Measurements from ENCODE around the gene CCDC90B.
"Not testable (repeated sequence)": the region's sequence is repeated elsewhere in the genome, so short reads cannot be mapped to it uniquely, and the experiment has no call there.

The CCDC90B gene, protein sequence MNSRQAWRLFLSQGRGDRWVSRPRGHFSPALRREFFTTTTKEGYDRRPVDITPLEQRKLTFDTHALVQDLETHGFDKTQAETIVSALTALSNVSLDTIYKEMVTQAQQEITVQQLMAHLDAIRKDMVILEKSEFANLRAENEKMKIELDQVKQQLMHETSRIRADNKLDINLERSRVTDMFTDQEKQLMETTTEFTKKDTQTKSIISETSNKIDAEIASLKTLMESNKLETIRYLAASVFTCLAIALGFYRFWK

DNA sequence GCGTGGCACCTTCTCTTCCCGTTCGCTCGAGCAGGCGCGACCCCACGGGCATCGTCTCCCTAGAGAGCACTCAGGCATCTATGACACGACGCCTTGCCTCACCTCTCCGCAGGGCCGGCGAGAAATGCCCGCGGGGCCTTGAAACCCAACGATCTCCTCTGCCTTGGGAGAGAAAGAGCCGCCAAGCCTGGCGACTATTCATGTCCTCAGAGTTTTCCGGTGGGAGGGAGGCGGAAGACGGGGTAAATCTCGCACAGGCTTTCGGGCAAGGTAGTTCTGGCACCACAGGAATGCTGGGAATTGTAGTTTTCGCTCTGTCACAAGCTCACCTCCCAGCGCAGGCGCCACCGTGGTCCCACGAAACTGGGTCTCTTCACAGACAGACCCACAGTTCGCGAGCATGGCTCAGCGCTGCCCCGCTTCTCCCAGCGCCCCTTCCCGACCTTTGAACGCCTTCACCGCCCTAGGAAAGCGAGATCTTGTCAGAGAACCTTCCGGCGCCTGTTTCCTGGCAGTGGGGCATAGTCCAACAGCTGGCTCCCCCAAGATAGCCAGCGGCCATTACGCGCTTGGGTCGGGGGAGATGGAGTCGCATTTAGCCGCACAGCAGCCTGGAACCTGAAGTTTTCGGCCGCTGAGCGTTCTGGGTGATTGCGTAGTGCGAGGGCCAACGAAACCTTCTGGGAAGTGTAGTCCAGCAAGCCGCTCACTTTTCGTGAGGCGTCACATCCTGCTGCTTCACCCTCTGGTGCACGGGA is at the start of gene CCDC90B:
Gene CCDC90B (minus strand): TSS at position 597 of the 758 bp plus-strand sequence. CDS start 395 bp downstream, at position 202.
- peak; percentile 95 for DNase-seq

DNA sequence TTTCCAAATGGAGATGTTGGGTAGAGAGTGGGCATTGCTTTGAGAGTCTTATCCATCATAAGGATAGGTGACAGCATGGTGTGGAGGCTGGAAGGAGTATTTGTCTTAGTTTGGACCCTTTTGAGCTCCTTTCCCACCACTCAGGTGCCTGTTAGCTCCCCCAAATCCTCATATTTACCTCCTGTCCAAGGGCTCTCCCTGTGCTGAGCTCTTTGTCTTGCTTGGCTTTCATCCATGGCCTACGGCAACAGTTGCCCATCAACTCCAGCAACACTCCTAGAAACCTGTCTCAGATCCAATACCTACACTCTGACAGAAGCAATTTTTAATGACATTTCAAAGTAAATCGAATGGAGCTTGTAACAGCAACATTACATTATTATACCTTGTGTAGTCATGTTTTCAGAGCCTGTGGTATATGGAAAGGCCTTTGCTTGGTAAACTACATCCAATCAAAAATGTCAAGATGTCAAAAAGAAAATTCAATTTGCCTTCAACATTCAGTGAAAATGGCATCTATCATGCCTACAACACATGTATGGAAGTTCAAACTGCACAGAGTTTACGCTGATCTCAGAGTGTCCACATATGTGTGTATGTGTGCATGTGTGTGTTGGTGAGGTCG is 49.4 kb upstream of the CCDC90B start:
- DNase-seq: no peak

DNA sequence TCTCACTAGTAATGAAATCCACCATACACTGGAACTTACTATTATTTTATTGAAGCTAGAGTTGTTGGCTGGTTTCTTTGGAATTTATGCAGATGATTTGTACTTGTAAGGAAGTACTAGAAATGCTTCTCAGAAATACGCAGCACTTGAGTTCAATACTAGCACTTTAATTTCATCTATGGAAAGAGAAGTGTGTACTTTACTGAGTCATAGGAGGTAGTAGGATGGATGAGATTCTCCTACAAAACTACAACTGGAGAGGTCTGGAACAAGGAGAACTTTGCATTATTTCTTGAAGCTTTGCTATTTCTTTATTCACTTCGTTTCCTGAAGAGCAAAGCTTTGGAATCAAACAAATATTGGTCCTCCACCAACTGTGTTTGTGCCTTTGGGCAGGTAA is 44.1 kb upstream of the CCDC90B start:
- DNase-seq: no peak

- no peak for DNase-seq
Observed at GRCh38 chr11:83326326-83326725, 40.2 kb upstream of the CCDC90B start.

DNA sequence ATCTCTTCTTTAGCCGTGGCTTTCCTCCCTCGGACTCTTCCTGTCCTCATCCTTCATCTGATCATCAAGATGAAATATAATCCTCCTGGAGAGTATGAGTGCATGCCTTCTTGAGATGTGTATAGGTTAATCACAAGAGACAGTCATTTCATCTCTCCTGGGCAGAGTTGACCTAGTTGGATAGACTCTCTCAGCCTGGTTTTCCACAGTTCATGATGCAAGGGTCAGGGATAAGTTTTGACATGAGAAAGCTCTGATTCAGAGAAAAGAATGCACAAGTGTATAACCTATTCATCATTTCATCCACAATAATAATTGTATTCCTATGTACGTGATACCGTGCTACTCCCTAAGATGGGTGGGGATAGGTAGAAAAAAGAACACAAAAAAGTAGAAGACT is 33.2 kb upstream of the CCDC90B start:
- no peak for DNase-seq

GRCh38 chr11:83318931-83319330 is 32.8 kb upstream of the CCDC90B start:
- DNase-seq: no peak

- no peak for DNase-seq
Observed at GRCh38 chr11:83317757-83318690, 31.9 kb upstream of the CCDC90B start.

GRCh38 chr11:83316897-83317268 is 30.7 kb upstream of the CCDC90B start:
- DNase-seq: not testable (repeated sequence)

DNA sequence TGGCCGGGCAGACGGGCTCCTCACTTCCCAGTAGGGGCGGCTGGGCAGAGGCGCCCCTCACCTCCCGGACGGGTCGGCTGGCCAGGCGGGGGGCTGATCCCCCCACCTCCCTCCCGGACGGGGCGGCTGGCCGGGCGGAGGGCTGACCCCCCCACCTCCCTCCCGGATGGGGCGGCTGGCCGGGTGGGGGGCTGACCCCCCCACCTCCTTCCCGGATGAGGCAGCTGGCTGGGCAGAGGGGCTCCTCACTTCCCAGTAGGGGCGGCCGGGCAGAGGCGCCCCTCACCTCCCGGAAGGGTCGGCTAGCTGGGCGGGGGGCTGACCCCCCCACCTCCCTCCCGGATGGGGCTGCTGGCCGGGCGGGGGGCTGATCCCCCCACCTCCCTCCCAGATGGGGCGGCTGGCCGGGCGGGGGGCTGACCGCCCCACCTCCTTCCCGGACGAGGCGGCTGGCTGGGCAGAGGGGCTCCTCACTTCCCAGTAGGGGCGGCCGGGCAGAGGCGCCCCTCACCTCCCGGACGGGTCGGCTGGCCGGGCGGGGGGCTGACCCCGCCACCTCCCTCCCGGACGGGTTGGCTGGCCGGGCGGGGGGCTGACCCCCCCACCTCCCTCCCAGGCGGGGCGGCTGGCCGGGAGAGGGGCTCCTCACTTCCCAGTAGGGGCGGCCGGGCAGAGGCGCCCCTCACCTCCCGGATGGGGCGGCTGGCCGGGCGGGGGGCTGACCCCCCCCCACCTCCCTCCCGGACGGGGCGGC is 30.2 kb upstream of the CCDC90B start:
- DNase-seq: not testable (repeated sequence)

GRCh38 chr11:83312430-83312829 is 26.3 kb upstream of the CCDC90B start:
- no peak for DNase-seq

- DNase-seq: no peak
Observed at GRCh38 chr11:83311701-83312100, 25.5 kb upstream of the CCDC90B start.

- DNase-seq: no peak
Observed at GRCh38 chr11:83310718-83311117, 24.6 kb upstream of the CCDC90B start.

DNA sequence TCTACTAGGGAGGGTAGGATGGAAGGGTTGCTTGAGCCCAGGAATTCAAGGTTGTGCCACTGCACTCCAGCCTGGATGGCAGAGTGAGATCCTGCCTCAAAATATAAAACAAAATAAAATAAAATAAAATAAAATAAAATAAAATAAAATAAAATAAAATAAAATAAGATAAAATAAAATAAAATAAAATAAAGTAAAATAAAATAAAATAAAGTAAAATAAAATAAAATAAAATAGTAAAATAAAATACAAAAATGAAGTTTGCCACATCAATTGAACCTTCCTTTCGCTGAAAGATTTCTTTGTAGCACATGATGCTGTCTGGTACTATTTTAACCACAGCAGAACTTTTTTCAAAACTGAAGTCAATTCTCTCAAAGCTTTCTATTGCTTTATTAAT is 22.4 kb upstream of the CCDC90B start:
- not testable (repeated sequence) for DNase-seq

DNA sequence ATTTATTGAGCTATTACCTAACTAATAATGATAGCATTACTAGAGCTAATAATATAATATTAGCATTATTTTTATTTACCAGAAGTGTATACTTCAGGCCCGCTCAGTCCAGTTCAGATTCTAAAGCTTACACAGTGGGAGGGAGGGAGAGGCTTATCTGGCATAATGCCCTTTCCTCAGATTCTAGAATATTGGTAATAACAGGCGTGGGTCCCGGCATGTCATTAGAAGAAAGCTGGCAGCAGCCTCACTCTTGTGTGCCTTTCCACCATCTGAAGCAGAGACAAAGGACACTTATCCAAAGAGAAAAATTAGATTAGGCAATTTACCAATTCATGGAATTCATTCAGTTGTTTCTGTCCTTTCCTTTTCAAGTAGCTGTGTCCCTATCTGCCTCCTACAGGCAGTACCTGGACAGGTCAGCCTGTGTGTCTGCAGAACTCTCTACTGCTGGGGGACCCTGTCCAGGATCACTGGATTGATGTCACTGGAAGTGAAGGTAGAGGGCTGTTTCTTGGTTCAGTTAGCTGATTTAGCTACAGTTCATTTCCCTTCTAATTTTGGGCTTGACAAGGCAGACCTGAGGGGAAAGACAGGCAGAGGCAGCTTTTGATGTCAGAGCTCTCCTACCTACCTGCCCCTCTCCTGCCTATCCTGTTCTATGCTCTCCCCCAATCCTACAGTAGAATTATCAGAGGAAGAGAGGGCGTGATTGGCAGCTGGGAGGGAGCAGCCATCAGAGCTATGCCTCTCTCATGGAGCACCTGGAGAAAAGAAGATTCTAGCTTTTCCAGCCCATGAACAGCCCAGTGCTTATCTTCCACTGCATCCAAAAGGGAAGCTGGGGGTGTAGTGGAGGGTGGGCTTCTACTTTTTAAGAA is 20.3 kb upstream of the CCDC90B start:
- DNase-seq: no peak

DNA sequence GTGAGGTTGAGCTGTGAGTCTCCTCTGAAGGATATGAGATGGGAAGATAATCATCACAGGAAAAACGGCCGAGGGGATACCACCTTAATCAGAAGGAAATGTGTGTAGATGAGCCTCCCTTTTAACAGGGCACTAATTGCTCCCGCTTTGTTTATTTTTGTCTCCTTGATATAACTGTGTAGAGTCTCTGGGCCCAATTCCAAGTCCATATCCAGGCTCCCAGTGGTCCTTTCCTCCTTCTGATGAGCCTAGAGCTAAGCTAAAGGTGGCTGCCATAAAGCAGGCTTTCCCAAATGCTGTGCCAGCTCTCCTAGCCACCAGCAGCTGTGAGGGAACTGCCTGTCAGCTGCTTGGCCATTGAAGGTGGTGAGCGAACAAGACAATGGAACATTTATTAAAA is 17.1 kb upstream of the CCDC90B start:
- no peak for DNase-seq

DNA sequence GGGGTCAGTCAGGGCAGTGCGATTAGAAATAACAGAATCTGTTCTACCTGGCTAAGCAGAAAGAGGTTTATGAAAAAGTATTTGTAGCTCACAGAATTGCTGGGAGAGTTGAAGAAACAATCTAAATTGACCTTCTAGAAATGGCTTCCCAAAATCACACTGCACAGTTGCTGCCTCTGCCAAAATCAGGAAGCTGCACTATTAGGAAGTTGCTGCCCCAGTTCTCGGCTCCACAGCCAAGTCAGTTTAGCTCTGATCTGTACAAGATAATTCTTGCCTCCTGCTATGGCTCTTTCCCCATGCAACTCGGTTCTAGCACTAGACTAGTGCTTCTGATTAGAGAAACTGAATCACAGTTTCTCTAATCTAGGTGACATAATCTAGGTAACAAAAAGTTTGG is 16.0 kb upstream of the CCDC90B start:
- DNase-seq: no peak

- no peak for DNase-seq
Observed at GRCh38 chr11:83299681-83300080, 13.5 kb upstream of the CCDC90B start.

- DNase-seq: no peak
Observed at GRCh38 chr11:83294208-83294607, 8.0 kb upstream of the CCDC90B start.

DNA sequence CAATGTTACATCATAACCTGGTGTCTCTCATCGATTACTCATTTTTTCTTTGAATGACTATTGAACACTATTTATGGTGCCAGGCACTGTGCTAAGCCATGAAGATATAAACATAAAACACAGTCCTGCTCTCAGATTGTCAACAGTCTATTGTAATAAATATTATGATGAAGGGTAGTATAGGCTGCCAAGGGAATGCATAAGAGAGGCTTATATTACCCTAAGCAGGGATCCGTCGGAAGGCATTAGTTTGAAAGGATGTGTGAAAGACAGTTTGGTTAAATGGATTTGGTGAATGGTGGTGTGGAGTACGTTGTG is 7.2 kb upstream of the CCDC90B start:
- no peak for DNase-seq

DNA sequence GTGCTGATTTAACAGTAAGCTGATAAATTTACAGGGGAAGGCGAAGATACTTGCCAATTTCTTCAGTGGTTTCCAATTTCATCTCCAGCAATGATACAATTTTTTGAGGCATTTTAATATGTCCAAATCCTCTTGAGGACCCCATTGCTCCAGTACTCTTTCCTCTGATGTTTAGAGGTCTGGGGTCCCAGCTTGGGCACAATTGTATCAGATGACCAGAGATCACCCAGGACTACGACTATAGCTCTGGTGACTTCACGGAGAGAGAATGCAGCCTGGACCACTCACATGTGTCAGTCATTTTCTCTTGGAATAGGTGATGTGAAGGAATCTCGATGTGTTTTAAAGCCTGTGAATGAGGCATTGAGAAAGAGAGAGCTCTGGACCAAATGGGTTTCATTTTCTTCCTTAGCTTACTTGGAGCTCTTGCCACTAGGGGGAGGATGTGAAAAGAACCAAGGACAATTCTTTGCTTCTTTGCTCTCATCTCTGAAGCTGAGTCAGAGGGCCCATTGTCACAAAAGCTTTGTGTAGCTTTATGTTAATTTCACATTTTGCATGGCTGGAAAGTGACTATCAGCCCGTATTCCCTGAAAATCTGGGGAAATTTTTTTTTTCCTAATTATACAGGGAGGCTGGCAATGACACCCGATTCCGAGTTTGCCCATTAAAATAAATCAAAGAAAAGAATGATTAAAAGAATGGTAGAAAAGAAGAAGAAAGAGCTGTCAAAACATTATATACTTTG is 6.7 kb upstream of the CCDC90B start:
- DNase-seq: no peak

- no peak for DNase-seq
Observed at GRCh38 chr11:83287631-83288030, 1.5 kb upstream of the CCDC90B start.
